Tibial nerve (tissue), 4 donors: Measurements from ENCODE around the gene CAPN7. TPM values are rescaled to one million over a fixed set of nuclear protein-coding genes. Genes with fewer than 3 reads are reported as not detected.
"Not testable (repeated sequence)": the region's sequence is repeated elsewhere in the genome, so short reads cannot be mapped to it uniquely, and the experiment has no call there.

Source experiments
- DNase-seq, 2 donors: peaks; one replicate each; pipeline ENCODE4 v3.0.0-alpha.2; 2019; ENCODE audit warnings: low spot score in 2 of 2
- H3K27ac ChIP-seq, 4 donors: fragments of 200-600 bp; sonication (generic) in 3 of 4; one replicate each; pipeline ENCODE4 v1.5.1; 2017 to 2019; ENCODE audit warnings: mild to moderate bottlenecking in 1 of 4
- H3K27me3 ChIP-seq, 2 donors: fragments of 200-600 bp; sonication (generic) in 1 of 2; one replicate each; pipeline versions ENCODE4 v1.5.1 to v1.6.0; 2017 to 2019
- H3K36me3 ChIP-seq, 3 donors: fragments of 200-600 bp; sonication (generic); one replicate each; pipeline ENCODE4 v1.5.1; 2018 to 2019
- H3K4me1 ChIP-seq, 4 donors: fragments of 200-600 bp; sonication (generic) in 3 of 4; one replicate each; pipeline ENCODE4 v1.5.1; 2017 to 2019
- H3K4me3 ChIP-seq, 4 donors: fragments of 200-600 bp; sonication (generic) in 3 of 4; one replicate each; pipeline ENCODE4 v1.5.1; 2017 to 2019; ENCODE audit warnings: mild to moderate bottlenecking in 1 of 4, moderate library complexity in 1 of 4
- H3K9me3 ChIP-seq, 4 donors: fragments of 200-600 bp; sonication (generic) in 3 of 4; one replicate each; pipeline ENCODE4 v1.5.1; 2017 to 2019
- EP300 ChIP-seq, 2 donors: sonication (generic); formaldehyde crosslinking; IDR thresholded peaks; one replicate each; pipeline ENCODE4 v1.6.1; 2017; ENCODE audit warnings: antibody characterized with exemption in 2 of 2, mild to moderate bottlenecking in 1 of 2
- POLR2A ChIP-seq, 2 donors: fragments of 450-650 bp; IDR thresholded peaks; one replicate each; pipeline ENCODE4 v1.6.1; 2017; ENCODE audit warnings: antibody characterized with exemption in 2 of 2, mild to moderate bottlenecking in 2 of 2, moderate library complexity in 2 of 2
- WGBS, 2 donors: methylation state at CpG; one replicate each; pipeline ENCODE4 v1.1.5; 2018; 5-methylcytosine and 5-hydroxymethylcytosine counted together
- total RNA-seq, 4 donors: library from RNA; depleted of rRNA; stranded (reverse); fragments of >200 nt; gene quantifications; one replicate each; pipeline ENCODE4 v1.1.0, GENCODE V29; 2016
- TF ChIP-seq, protein P1 (sequence below), 5 experiments: fragments of 200-600 bp in 3 of 5; fragments of 450-650 bp in 2 of 5; sonication (generic) in 3 of 5; IDR thresholded peaks; one replicate each; pipeline ENCODE4 v1.5.1; 2016 to 2019; ENCODE audit warnings: antibody characterized with exemption in 5 of 5, mild to moderate bottlenecking in 3 of 5, moderate library complexity in 2 of 5

The CAPN7 gene
- total RNA-seq, 4 donors from 2014 or later = 57.9 to 82.0 (median 74.2) TPM

DNA sequence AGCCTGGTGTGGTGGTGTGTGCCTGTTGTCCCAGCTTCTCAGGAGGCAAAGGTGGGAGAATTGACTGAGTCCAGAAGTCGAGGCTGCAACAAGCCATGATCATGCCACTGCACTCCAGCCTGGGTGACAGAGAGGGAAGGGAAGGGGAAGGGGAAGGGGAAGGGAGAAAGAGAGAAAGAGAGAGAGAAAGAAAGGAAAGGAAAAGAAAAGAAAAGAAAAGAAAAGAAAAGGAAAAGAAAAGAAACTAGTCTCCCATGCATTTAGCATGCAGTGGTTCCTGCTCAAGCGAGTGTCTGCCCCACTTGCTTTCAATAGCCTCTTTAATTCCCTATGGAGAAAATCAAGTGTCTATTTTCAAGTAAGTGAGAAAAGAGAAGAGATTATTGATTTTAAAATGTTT is 20.6 kb upstream of the CAPN7 start:
- no peak for TF ChIP-seq EP300 (IDR thresholded peaks at IDR 0.05)
- TF ChIP-seq, protein P1, sequence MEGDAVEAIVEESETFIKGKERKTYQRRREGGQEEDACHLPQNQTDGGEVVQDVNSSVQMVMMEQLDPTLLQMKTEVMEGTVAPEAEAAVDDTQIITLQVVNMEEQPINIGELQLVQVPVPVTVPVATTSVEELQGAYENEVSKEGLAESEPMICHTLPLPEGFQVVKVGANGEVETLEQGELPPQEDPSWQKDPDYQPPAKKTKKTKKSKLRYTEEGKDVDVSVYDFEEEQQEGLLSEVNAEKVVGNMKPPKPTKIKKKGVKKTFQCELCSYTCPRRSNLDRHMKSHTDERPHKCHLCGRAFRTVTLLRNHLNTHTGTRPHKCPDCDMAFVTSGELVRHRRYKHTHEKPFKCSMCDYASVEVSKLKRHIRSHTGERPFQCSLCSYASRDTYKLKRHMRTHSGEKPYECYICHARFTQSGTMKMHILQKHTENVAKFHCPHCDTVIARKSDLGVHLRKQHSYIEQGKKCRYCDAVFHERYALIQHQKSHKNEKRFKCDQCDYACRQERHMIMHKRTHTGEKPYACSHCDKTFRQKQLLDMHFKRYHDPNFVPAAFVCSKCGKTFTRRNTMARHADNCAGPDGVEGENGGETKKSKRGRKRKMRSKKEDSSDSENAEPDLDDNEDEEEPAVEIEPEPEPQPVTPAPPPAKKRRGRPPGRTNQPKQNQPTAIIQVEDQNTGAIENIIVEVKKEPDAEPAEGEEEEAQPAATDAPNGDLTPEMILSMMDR (IDR thresholded peaks at IDR 0.05) = no peak
- no peak for TF ChIP-seq POLR2A (IDR thresholded peaks at IDR 0.05)
- H3K4me3 ChIP-seq = no peak overlapping the region
- no peaks in the 10 kb centered on the region for H3K36me3 ChIP-seq
- 79 to 87% methylated on average over 2 of the region's 2 CpGs for WGBS, 2 donors
- H3K9me3 ChIP-seq = no peaks in the 10 kb centered on the region
- H3K27ac ChIP-seq = no peak overlapping the region
- no peak for DNase-seq
- no peaks in the 10 kb centered on the region for H3K4me1 ChIP-seq
- H3K27me3 ChIP-seq = no peaks in the 10 kb centered on the region

DNA sequence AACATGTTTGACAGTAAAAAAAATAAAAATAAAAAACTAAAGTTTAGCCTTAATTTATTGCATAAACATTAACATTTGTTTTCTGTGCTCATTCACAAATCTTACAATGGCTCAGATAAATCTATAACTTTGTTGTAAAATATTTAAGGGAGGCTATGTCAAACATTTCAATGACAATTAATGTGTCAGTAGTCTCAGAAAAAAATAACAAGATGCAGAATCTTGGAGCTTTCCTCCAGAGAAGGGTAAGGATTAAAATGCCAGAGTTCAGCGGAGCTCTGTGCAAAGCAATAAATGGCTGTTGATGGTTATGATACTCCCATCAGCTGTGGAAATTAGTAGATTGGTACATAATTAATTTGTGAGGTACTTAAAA is 20.0 kb upstream of the CAPN7 start:
- WGBS, 2 donors = 70 to 75% methylated on average over 1 of the region's 1 CpG
- H3K4me3 ChIP-seq = no peak overlapping the region
- no peaks in the 10 kb centered on the region for H3K36me3 ChIP-seq
- H3K4me1 ChIP-seq = no peaks in the 10 kb centered on the region
- H3K27ac ChIP-seq = no peak overlapping the region
- H3K27me3 ChIP-seq = no peaks in the 10 kb centered on the region
- no peak for TF ChIP-seq POLR2A (IDR thresholded peaks at IDR 0.05)
- no peak for TF ChIP-seq EP300 (IDR thresholded peaks at IDR 0.05)
- TF ChIP-seq, protein P1 (IDR thresholded peaks at IDR 0.05) = no peak
- no peak for DNase-seq
- no peaks in the 10 kb centered on the region for H3K9me3 ChIP-seq

DNA sequence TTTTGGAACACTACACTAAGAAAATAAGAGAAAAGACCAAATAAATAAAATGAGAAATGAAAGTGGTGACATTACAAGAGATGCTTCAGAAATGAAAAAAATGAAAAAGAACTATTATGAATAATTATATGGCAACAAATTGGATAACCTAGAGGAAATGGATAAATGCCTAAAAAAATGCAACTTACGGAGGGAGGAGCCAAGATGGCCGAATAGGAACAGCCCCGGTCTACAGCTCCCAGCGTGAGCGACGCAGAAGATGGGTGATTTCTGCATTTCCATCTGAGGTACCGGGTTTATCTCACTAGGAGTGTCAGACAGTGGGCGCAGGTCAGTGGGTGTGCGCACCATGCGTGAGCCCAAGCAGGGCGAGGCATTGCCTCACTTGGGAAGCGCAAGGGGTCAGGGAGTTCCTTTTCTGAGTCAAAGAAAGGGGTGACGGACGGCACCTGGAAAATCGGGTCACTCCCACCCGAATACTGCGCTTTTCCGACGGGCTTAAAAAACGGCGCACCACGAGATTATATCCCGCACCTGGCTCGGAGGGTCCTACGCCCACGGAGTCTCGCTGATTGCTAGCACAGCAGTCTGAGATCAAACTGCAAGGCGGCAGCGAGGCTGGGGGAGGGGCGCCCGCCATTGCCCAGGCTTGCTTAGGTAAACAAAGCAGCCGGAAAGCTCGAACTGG is 19.4 kb upstream of the CAPN7 start:
- not testable (repeated sequence) for H3K4me3 ChIP-seq, H3K9me3 ChIP-seq, H3K36me3 ChIP-seq, H3K4me1 ChIP-seq, H3K27ac ChIP-seq, DNase-seq, H3K27me3 ChIP-seq
- 91 to 93% methylated on average over 10 to 14 of the region's 33 CpGs for WGBS, 2 donors

DNA sequence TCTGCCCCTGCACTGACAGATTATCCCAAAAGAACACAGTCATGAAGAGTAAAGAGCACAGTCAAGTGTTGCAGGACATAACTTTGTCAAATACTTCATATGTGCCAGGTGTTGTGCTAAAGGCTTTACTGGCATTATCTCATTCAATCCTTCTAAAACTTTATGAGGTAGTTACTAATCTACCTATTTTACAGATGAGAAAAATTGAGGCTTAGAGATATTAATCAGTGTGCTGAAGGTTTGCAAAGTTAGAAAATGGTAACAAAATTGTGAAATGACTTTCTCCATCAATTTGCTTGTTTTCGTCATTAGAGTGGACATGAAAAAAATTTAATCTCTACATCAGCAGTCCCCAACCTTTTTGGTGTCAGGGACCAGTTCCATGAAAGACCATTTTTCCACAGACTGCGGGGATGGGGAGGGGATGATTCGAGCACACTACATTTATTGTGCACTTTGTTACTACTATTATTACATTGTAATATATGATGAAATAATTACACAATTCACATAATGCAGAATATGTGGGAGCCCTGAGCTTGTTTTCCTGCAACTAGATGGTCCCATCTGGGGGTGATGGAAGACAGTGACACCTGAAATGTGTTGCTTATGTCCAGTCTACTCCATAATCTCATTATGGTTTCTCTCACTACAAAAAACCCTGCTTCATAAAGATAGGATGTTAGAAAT is 8.6 kb upstream of the CAPN7 start:
- DNase-seq = no peak
- Histone ChIP-seq H3K4me3 (no peak overlapping the region), H3K9me3 (no peaks in the 10 kb centered on the region), H3K27me3 (no peaks in the 10 kb centered on the region), H3K36me3 (no peaks in the 10 kb centered on the region), H3K27ac (no peak overlapping the region), H3K4me1 (no peaks in the 10 kb centered on the region)
- 68 to 78% methylated on average over 3 of the region's 3 CpGs for WGBS, 2 donors
- TF ChIP-seq POLR2A (IDR thresholded peaks at IDR 0.05) (no peak), EP300 (IDR thresholded peaks at IDR 0.05) (no peak)
- TF ChIP-seq, protein P1 (IDR thresholded peaks at IDR 0.05) = no peak

DNA sequence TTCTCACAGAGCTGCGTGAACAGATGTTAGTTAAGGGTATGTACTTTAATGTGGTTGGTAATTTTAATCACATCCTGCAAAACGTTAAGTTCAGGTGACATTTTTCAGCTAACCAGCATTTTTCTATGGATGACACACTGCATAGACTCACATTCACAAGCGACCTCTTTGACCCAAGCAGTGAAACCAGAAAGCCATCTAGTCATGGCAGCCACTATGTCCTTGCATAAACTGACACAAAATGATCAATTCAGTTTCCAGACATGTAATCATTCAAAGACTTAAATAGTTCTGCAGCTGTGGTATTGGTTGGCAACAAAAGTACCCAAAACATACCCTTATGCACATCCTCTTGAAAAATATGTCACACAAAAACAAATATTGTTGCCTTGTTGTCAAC is 7.4 kb upstream of the CAPN7 start:
- WGBS, 2 donors = 60 to 65% methylated on average over 3 of the region's 3 CpGs
- H3K4me3 ChIP-seq = no peak overlapping the region
- no peak overlapping the region for H3K27ac ChIP-seq
- no peaks in the 10 kb centered on the region for H3K27me3 ChIP-seq
- no peak for DNase-seq
- H3K4me1 ChIP-seq = peaks cover 0 to 4% (median 0%) of the 10 kb centered on the region in 4 donors
- H3K36me3 ChIP-seq = no peaks in the 10 kb centered on the region
- no peaks in the 10 kb centered on the region for H3K9me3 ChIP-seq
- TF ChIP-seq EP300 (IDR thresholded peaks at IDR 0.05) (no peak), POLR2A (IDR thresholded peaks at IDR 0.05) (no peak)
- TF ChIP-seq, protein P1 (IDR thresholded peaks at IDR 0.05) = no peak
